Eye (tissue), 1 donor: ENCODE results near the gene PDE11A.

Experiments
- DNase-seq: peaks from one replicate; pipeline ENCODE4 v3.0.0-alpha.2; 2015

PDE11A gene

GRCh38 chr2:177721818-177722567 is 350.6 kb downstream of the PDE11A start:
- DNase-seq: no peak

GRCh38 chr2:177721087-177721486 is 351.5 kb downstream of the PDE11A start:
- DNase-seq: no peak

- DNase-seq: no peak
Observed at GRCh38 chr2:177717831-177718618, 354.6 kb downstream of the PDE11A start.

- no peak for DNase-seq
Observed at GRCh38 chr2:177716484-177716883, 356.1 kb downstream of the PDE11A start.

GRCh38 chr2:177715771-177716170 is 356.8 kb downstream of the PDE11A start:
- no peak for DNase-seq

- DNase-seq: no peak
Observed at GRCh38 chr2:177714704-177715103, 357.9 kb downstream of the PDE11A start.

GRCh38 chr2:177712462-177712861 is 360.1 kb downstream of the PDE11A start:
- peak; percentile 18 for DNase-seq

- DNase-seq: no peak
Observed at GRCh38 chr2:177711483-177712265, 360.9 kb downstream of the PDE11A start.

GRCh38 chr2:177710889-177711288 is 361.7 kb downstream of the PDE11A start:
- DNase-seq: no peak

GRCh38 chr2:177709986-177710401 is 362.6 kb downstream of the PDE11A start:
- no peak for DNase-seq

GRCh38 chr2:177708660-177709444 is 363.7 kb downstream of the PDE11A start:
- DNase-seq: no peak

GRCh38 chr2:177708106-177708505 is 364.5 kb downstream of the PDE11A start:
- DNase-seq: no peak

GRCh38 chr2:177705511-177706173 is 366.9 kb downstream of the PDE11A start:
- no peak for DNase-seq

GRCh38 chr2:177703159-177703558 is 369.4 kb downstream of the PDE11A start:
- no peak for DNase-seq

GRCh38 chr2:177698281-177698680 is 374.3 kb downstream of the PDE11A start:
- DNase-seq: no peak

- DNase-seq: no peak
Observed at GRCh38 chr2:177694348-177694747, 378.2 kb downstream of the PDE11A start.

- no peak for DNase-seq
Observed at GRCh38 chr2:177693658-177694339, 378.8 kb downstream of the PDE11A start.

- no peak for DNase-seq
Observed at GRCh38 chr2:177692783-177693269, 379.8 kb downstream of the PDE11A start.

GRCh38 chr2:177692042-177692782 is 380.4 kb downstream of the PDE11A start:
- DNase-seq: no peak

- no peak for DNase-seq
Observed at GRCh38 chr2:177691177-177691576, 381.4 kb downstream of the PDE11A start.
